ENCODE measurements around the gene CATSPER1.

The CATSPER1 gene

GRCh38 chr11:66039765-66040164 lies 13.5 kb upstream of the CATSPER1 start:
- H3K14ac ChIP-seq (ENCODE audit: low read length), result no peak overlapping the region
- no peak overlapping the region for H3K18ac ChIP-seq (ENCODE audit: low read length)
- H3K27me3 ChIP-seq (ENCODE audit: control insufficient read depth in 3 of 3, insufficient read depth in 3 of 3, low read depth in 1 of 3, low read length in 3 of 3), result no peaks in the 10 kb centered on the region
- peaks cover under 1% of the 10 kb centered on the region for H3K79me1 ChIP-seq (ENCODE audit: low read depth, low read length)
- H3K23ac ChIP-seq (ENCODE audit: low read depth, low read length, poor library complexity), result no peak overlapping the region
- no peak overlapping the region for H4K91ac ChIP-seq (ENCODE audit: low read depth, low read length, poor library complexity)
- WGBS, 2 donors (ENCODE audit: extremely low coverage in 2 of 2, insufficient read length in 2 of 2, insufficient replicate concordance in 1 of 2), result no CpG with 5 or more reads among the region's 3 CpGs
- H3K36me3 ChIP-seq (replicated peaks in 1 of 2; ENCODE audit: control insufficient read depth in 2 of 2, insufficient read depth in 2 of 2, low read length in 2 of 2), result peaks cover 0 to 25% of the 10 kb centered on the region in 2 donors
- H2BK120ac ChIP-seq (ENCODE audit: low read depth, low read length), result no peak overlapping the region
- no peak overlapping the region for H3K9ac ChIP-seq (ENCODE audit: low read depth, low read length, poor library complexity)
- H3K9me3 ChIP-seq (replicated peaks in 1 of 2; ENCODE audit: control insufficient read depth in 2 of 2, insufficient read depth in 1 of 2, low read depth in 1 of 2, low read length in 2 of 2), result peaks cover 4% of the 10 kb centered on the region in 2 donors
- H2BK12ac ChIP-seq (ENCODE audit: low read length), result no peak overlapping the region
- DNase-seq (ENCODE audit: low spot score), result no peak
- H4K8ac ChIP-seq (ENCODE audit: low read depth, low read length), result no peak overlapping the region
- no peak overlapping the region for H3K4me3 ChIP-seq (ENCODE audit: low read length in 2 of 2)
- H3K4me1 ChIP-seq (ENCODE audit: control insufficient read depth in 2 of 2, insufficient read depth in 1 of 2, low read depth in 1 of 2, low read length in 2 of 2), result peaks cover 0 to 3% of the 10 kb centered on the region in 2 donors
- H3K4ac ChIP-seq (ENCODE audit: low read length), result no peak overlapping the region
- no peak overlapping the region for H2AK5ac ChIP-seq (ENCODE audit: low read depth, low read length)
- H2BK15ac ChIP-seq (ENCODE audit: low read length), result no peak overlapping the region
- H2BK5ac ChIP-seq (ENCODE audit: low read length), result no peak overlapping the region
- no peak overlapping the region for H3K27ac ChIP-seq (replicated peaks; ENCODE audit: low read length)
- H3K4me2 ChIP-seq (ENCODE audit: insufficient read depth, low read length, poor library complexity, severe bottlenecking), result no peak overlapping the region
- no peak overlapping the region for H2AFZ ChIP-seq (ENCODE audit: low read length)

GRCh38 chr11:66037327-66037726 lies 11.0 kb upstream of the CATSPER1 start:
- Histone ChIP-seq H4K8ac (ENCODE audit: low read depth, low read length) (no peak overlapping the region), H3K36me3 (replicated peaks in 1 of 2; ENCODE audit: control insufficient read depth in 2 of 2, insufficient read depth in 2 of 2, low read length in 2 of 2) (peaks cover 0 to 14% of the 10 kb centered on the region in 2 donors), H3K14ac (ENCODE audit: low read length) (no peak overlapping the region), H2AK5ac (ENCODE audit: low read depth, low read length) (no peak overlapping the region), H2BK5ac (ENCODE audit: low read length) (no peak overlapping the region), H3K27me3 (ENCODE audit: control insufficient read depth in 3 of 3, insufficient read depth in 3 of 3, low read depth in 1 of 3, low read length in 3 of 3) (peaks cover 0 to 2% (median 0%) of the 10 kb centered on the region in 3 experiments), H2BK120ac (ENCODE audit: low read depth, low read length) (no peak overlapping the region), H3K9ac (ENCODE audit: low read depth, low read length, poor library complexity) (no peak overlapping the region), H3K79me1 (ENCODE audit: low read depth, low read length) (no peaks in the 10 kb centered on the region), H4K91ac (ENCODE audit: low read depth, low read length, poor library complexity) (no peak overlapping the region), H3K4me3 (ENCODE audit: low read length in 2 of 2) (no peak overlapping the region), H2AFZ (ENCODE audit: low read length) (no peak overlapping the region), H3K18ac (ENCODE audit: low read length) (no peak overlapping the region), H3K4me2 (ENCODE audit: insufficient read depth, low read length, poor library complexity, severe bottlenecking) (no peak overlapping the region), H3K4me1 (ENCODE audit: control insufficient read depth in 2 of 2, insufficient read depth in 1 of 2, low read depth in 1 of 2, low read length in 2 of 2) (peaks cover 0 to 2% of the 10 kb centered on the region in 2 donors), H3K23ac (ENCODE audit: low read depth, low read length, poor library complexity) (no peak overlapping the region), H3K9me3 (replicated peaks in 1 of 2; ENCODE audit: control insufficient read depth in 2 of 2, insufficient read depth in 1 of 2, low read depth in 1 of 2, low read length in 2 of 2) (peaks cover 4% of the 10 kb centered on the region in 2 donors), H2BK15ac (ENCODE audit: low read length) (no peak overlapping the region), H3K4ac (ENCODE audit: low read length) (no peak overlapping the region), H2BK12ac (ENCODE audit: low read length) (no peak overlapping the region), H3K27ac (replicated peaks; ENCODE audit: low read length) (no peak overlapping the region)
- WGBS, 2 donors (ENCODE audit: extremely low coverage in 2 of 2, insufficient read length in 2 of 2, insufficient replicate concordance in 1 of 2), result no CpG with 5 or more reads among the region's 3 CpGs
- no peak for DNase-seq (ENCODE audit: low spot score)

- no peak overlapping the region for H2AFZ ChIP-seq (ENCODE audit: low read length)
- no peak for DNase-seq (ENCODE audit: low spot score)
- H3K23ac ChIP-seq (ENCODE audit: low read depth, low read length, poor library complexity), result no peak overlapping the region
- WGBS, 2 donors (ENCODE audit: extremely low coverage in 2 of 2, insufficient read length in 2 of 2, insufficient replicate concordance in 1 of 2), result no CpG with 5 or more reads among the region's 5 CpGs
- H3K27me3 ChIP-seq (ENCODE audit: control insufficient read depth in 3 of 3, insufficient read depth in 3 of 3, low read depth in 1 of 3, low read length in 3 of 3), result peaks cover 0 to 3% (median 2%) of the 10 kb centered on the region in 3 experiments
- no peaks in the 10 kb centered on the region for H3K79me1 ChIP-seq (ENCODE audit: low read depth, low read length)
- H3K4me2 ChIP-seq (ENCODE audit: insufficient read depth, low read length, poor library complexity, severe bottlenecking), result no peak overlapping the region
- H4K8ac ChIP-seq (ENCODE audit: low read depth, low read length), result no peak overlapping the region
- no peak overlapping the region for H3K4me3 ChIP-seq (ENCODE audit: low read length in 2 of 2)
- no peak overlapping the region for H3K14ac ChIP-seq (ENCODE audit: low read length)
- H2BK12ac ChIP-seq (ENCODE audit: low read length), result no peak overlapping the region
- no peak overlapping the region for H2BK15ac ChIP-seq (ENCODE audit: low read length)
- H3K27ac ChIP-seq (replicated peaks; ENCODE audit: low read length), result no peak overlapping the region
- no peak overlapping the region for H4K91ac ChIP-seq (ENCODE audit: low read depth, low read length, poor library complexity)
- no peak overlapping the region for H2AK5ac ChIP-seq (ENCODE audit: low read depth, low read length)
- peaks cover 0 to 6% of the 10 kb centered on the region in 2 donors for H3K36me3 ChIP-seq (replicated peaks in 1 of 2; ENCODE audit: control insufficient read depth in 2 of 2, insufficient read depth in 2 of 2, low read length in 2 of 2)
- H2BK120ac ChIP-seq (ENCODE audit: low read depth, low read length), result no peak overlapping the region
- H3K9me3 ChIP-seq (replicated peaks in 1 of 2; ENCODE audit: control insufficient read depth in 2 of 2, insufficient read depth in 1 of 2, low read depth in 1 of 2, low read length in 2 of 2), result peaks cover 4% of the 10 kb centered on the region in 2 donors
- H3K4ac ChIP-seq (ENCODE audit: low read length), result no peak overlapping the region
- no peak overlapping the region for H2BK5ac ChIP-seq (ENCODE audit: low read length)
- H3K9ac ChIP-seq (ENCODE audit: low read depth, low read length, poor library complexity), result no peak overlapping the region
- H3K4me1 ChIP-seq (ENCODE audit: control insufficient read depth in 2 of 2, insufficient read depth in 1 of 2, low read depth in 1 of 2, low read length in 2 of 2), result peaks cover 0 to 2% of the 10 kb centered on the region in 2 donors
- no peak overlapping the region for H3K18ac ChIP-seq (ENCODE audit: low read length)
These were observed 10.0 kb upstream of the CATSPER1 start for GRCh38 chr11:66036334-66036710.

- Histone ChIP-seq H3K23ac (ENCODE audit: low read depth, low read length, poor library complexity) (no peak overlapping the region), H3K4ac (ENCODE audit: low read length) (no peak overlapping the region), H2AFZ (ENCODE audit: low read length) (peak overlapping the region; percentile 17), H4K91ac (ENCODE audit: low read depth, low read length, poor library complexity) (no peak overlapping the region), H2BK15ac (ENCODE audit: low read length) (no peak overlapping the region), H3K18ac (ENCODE audit: low read length) (no peak overlapping the region), H2BK5ac (ENCODE audit: low read length) (no peak overlapping the region), H3K4me3 (ENCODE audit: low read length in 2 of 2) (no peak overlapping the region), H3K27me3 (ENCODE audit: control insufficient read depth in 3 of 3, insufficient read depth in 3 of 3, low read depth in 1 of 3, low read length in 3 of 3) (peaks cover 0 to 3% (median 2%) of the 10 kb centered on the region in 3 experiments), H3K4me2 (ENCODE audit: insufficient read depth, low read length, poor library complexity, severe bottlenecking) (no peak overlapping the region), H3K9me3 (replicated peaks in 1 of 2; ENCODE audit: control insufficient read depth in 2 of 2, insufficient read depth in 1 of 2, low read depth in 1 of 2, low read length in 2 of 2) (peaks cover 4% of the 10 kb centered on the region in 2 donors), H3K79me1 (ENCODE audit: low read depth, low read length) (no peaks in the 10 kb centered on the region), H3K4me1 (ENCODE audit: control insufficient read depth in 2 of 2, insufficient read depth in 1 of 2, low read depth in 1 of 2, low read length in 2 of 2) (peaks cover 0 to 1% of the 10 kb centered on the region in 2 donors), H2BK120ac (ENCODE audit: low read depth, low read length) (no peak overlapping the region), H4K8ac (ENCODE audit: low read depth, low read length) (no peak overlapping the region), H3K36me3 (replicated peaks in 1 of 2; ENCODE audit: control insufficient read depth in 2 of 2, insufficient read depth in 2 of 2, low read length in 2 of 2) (peaks cover 0 to 3% of the 10 kb centered on the region in 2 donors), H2AK5ac (ENCODE audit: low read depth, low read length) (no peak overlapping the region), H3K9ac (ENCODE audit: low read depth, low read length, poor library complexity) (no peak overlapping the region), H3K14ac (ENCODE audit: low read length) (no peak overlapping the region), H2BK12ac (ENCODE audit: low read length) (no peak overlapping the region), H3K27ac (replicated peaks; ENCODE audit: low read length) (no peak overlapping the region)
- no peak for DNase-seq (ENCODE audit: low spot score)
- WGBS, 2 donors (ENCODE audit: extremely low coverage in 2 of 2, insufficient read length in 2 of 2, insufficient replicate concordance in 1 of 2), result no CpG with 5 or more reads among the region's 9 CpGs
These were observed 9.5 kb upstream of the CATSPER1 start for GRCh38 chr11:66035653-66036333.
